Caco-2 (cell line): ENCODE results near the gene FCHSD1. TPM values are rescaled to one million over a fixed set of nuclear protein-coding genes. Genes with fewer than 3 reads are reported as not detected.

Experiments used
- BruUV-seq: library from RNA; stranded (reverse); fragments of 400-500 nt; replicated peaks from 2 replicates; lab custom pipeline; 2021; lab: Mats Ljungman, UMichigan
- CTCF ChIA-PET: fragments of 300-600 bp; sonication (Branson Sonifier 250); formaldehyde crosslinking; loops from one replicate; lab custom pipeline; 2022; ENCODE audit warnings: antibody characterized with exemption; lab: Charles Lee
- POLR2A ChIA-PET: fragments of 300-600 bp; sonication (Branson Sonifier 250); formaldehyde crosslinking; loops from one replicate; lab custom pipeline; 2022; ENCODE audit warnings: antibody characterized with exemption; lab: Charles Lee
- DNase-seq, 2 experiments: peaks; one replicate each; pipeline versions ENCODE4 v3.0.0 to v3.0.0-alpha.2; 2020 to 2022
- H3K27me3 ChIP-seq: replicated peaks from 2 replicates; pipeline ENCODE4 v1.6.0; 2011; ENCODE audit warnings: low read length; ENCODE audit not compliant: control insufficient read depth, insufficient read depth
- H3K36me3 ChIP-seq: 2 replicates; pipeline ENCODE4 v1.5.1; 2011; ENCODE audit warnings: low read length; ENCODE audit not compliant: control insufficient read depth, insufficient read depth
- H3K4me1 ChIP-seq: fragments of 250-450 bp; sonication (Bioruptor Pico); 2 replicates; pipeline ENCODE4 v1.5.1; 2020; ENCODE audit warnings: mild to moderate bottlenecking
- H3K4me3 ChIP-seq: 2 replicates; pipeline ENCODE4 v1.5.1; 2011; ENCODE audit warnings: low read depth, mild to moderate bottlenecking, control low read depth, low read length
- H3K9me3 ChIP-seq: fragments of 250-450 bp; sonication (Bioruptor Pico); 2 replicates; pipeline ENCODE4 v1.5.1; 2020; ENCODE audit warnings: mild to moderate bottlenecking, moderate library complexity
- H3K27ac Mint-ChIP-seq: one replicate; pipeline ENCODE4 v1.8.0; 2022; ENCODE audit warnings: mixed read lengths; ENCODE audit not compliant: unreplicated experiment
- H3K27me3 Mint-ChIP-seq: one replicate; pipeline ENCODE4 v1.8.0; 2022; ENCODE audit warnings: mixed read lengths; ENCODE audit not compliant: insufficient read depth, unreplicated experiment
- H3K36me3 Mint-ChIP-seq: one replicate; pipeline ENCODE4 v1.8.0; 2022; ENCODE audit warnings: mild to moderate bottlenecking, mixed read lengths; ENCODE audit not compliant: insufficient read depth, unreplicated experiment
- H3K4me1 Mint-ChIP-seq: one replicate; pipeline ENCODE4 v1.8.0; 2022; ENCODE audit warnings: low read depth, mixed read lengths; ENCODE audit not compliant: unreplicated experiment
- H3K4me3 Mint-ChIP-seq: one replicate; pipeline ENCODE4 v1.8.0; 2022; ENCODE audit warnings: mild to moderate bottlenecking, moderate library complexity, mixed read lengths; ENCODE audit not compliant: unreplicated experiment
- H3K9me3 Mint-ChIP-seq: one replicate; pipeline ENCODE4 v1.8.0; 2022; ENCODE audit warnings: mixed read lengths; ENCODE audit not compliant: unreplicated experiment
- intact Hi-C: fragments of 100-400 bp; cut with micrococcal nuclease; formaldehyde crosslinking; loops from one replicate; pipeline ENCODE4 v1.10.0; 2022; ENCODE audit not compliant: unreplicated experiment
- total RNA-seq: library from RNA; stranded (reverse); gene quantifications from 2 replicates; pipeline ENCODE4 v1.2.3, GENCODE V29; 2022
- TF ChIP-seq, protein P1 (sequence below), 2 experiments: fragments of 200-600 bp in 1 of 2; IDR thresholded peaks; 1 replicate in 1 of 2; 2 replicates in 1 of 2; pipeline versions ENCODE4 v1.5.1 to v1.8.0; 2011 to 2022; ENCODE audit warnings: antibody characterized with exemption in 1 of 2, control low read depth in 1 of 2, inconsistent platforms in 1 of 2, low read depth in 1 of 2, low read length in 1 of 2, mild to moderate bottlenecking in 1 of 2, moderate library complexity in 1 of 2; ENCODE audit not compliant: insufficient read depth in 1 of 2, severe bottlenecking in 1 of 2, unreplicated experiment in 1 of 2

Gene FCHSD1
- total RNA-seq, 1 experiment from 2014 or later, result 25.0 TPM

DNA sequence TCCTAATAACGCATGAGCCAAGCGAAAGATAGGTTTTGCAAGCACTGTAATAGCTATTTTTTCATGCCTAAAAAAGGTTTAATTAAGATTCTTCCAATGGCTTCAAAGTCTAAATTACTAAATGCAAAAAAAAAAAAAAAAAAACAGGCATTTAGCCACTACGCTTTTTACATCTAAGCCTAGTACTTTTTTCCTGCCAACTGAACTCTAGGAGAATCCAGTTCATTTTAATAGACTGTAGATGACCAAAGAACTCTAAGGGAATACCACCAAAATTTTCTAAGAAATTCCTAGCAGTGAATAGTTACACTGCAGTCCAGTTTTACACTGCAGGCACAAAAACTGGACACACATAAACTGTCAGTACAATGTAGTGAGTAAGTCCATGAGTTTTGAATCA lies 42.2 kb downstream of the FCHSD1 start:
- CTCF ChIA-PET, result interaction anchor here (0.6 to 3.0 kb wide), 4 partner anchors 10 to 270 kb away, joined by 4 to 20 read pairs (median 4); partner anchors contain the start of gene DIAPH1
- H3K36me3 Mint-ChIP-seq, result peaks cover 30% of the 10 kb centered on the region
- H3K4me1 Mint-ChIP-seq, result peaks cover 47% of the 10 kb centered on the region
- no TSS peak for BruUV-seq
- Histone ChIP-seq H3K36me3 (no peaks in the 10 kb centered on the region), H3K4me3 (no peak overlapping the region; the same call in 1 of the 2 replicates), H3K9me3 (no peaks in the 10 kb centered on the region), H3K4me1 (peaks cover 47% of the 10 kb centered on the region), H3K27me3 (no peaks in the 10 kb centered on the region)
- no peak overlapping the region for H3K4me3 Mint-ChIP-seq
- POLR2A ChIA-PET, result no interaction called here
- DNase-seq, result no peak
- TF ChIP-seq, protein P1, sequence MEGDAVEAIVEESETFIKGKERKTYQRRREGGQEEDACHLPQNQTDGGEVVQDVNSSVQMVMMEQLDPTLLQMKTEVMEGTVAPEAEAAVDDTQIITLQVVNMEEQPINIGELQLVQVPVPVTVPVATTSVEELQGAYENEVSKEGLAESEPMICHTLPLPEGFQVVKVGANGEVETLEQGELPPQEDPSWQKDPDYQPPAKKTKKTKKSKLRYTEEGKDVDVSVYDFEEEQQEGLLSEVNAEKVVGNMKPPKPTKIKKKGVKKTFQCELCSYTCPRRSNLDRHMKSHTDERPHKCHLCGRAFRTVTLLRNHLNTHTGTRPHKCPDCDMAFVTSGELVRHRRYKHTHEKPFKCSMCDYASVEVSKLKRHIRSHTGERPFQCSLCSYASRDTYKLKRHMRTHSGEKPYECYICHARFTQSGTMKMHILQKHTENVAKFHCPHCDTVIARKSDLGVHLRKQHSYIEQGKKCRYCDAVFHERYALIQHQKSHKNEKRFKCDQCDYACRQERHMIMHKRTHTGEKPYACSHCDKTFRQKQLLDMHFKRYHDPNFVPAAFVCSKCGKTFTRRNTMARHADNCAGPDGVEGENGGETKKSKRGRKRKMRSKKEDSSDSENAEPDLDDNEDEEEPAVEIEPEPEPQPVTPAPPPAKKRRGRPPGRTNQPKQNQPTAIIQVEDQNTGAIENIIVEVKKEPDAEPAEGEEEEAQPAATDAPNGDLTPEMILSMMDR (IDR thresholded peaks at IDR 0.05; ENCODE audit: insufficient read depth in 1 of 2, low read depth in 1 of 2, low read length in 1 of 2, severe bottlenecking in 1 of 2, unreplicated experiment in 1 of 2), result no peak
- H3K27ac Mint-ChIP-seq, result peak overlapping the region; percentile 12
- intact Hi-C loops, result no loop called here
- no peaks in the 10 kb centered on the region for H3K9me3 Mint-ChIP-seq
- no peaks in the 10 kb centered on the region for H3K27me3 Mint-ChIP-seq

DNA sequence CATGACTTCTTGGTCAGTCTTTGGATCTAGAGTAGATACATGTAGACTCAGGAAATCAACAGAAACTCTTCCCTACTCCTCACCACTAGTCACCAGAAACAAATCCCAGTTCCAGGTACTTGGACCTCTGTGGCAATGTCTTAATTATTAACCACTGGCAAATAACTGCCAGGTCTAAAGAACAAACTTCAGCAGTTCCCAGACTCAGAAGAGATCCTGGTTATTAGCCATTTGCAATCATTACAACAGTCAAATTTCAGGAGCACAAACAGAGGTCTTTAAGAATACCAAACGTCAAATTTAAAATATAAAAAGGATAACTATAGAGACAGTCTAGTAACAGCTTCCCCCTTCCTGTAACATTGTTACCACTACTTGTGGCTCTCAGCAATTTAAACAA lies 42.7 kb downstream of the FCHSD1 start:
- Mint-ChIP-seq H3K27me3 (no peaks in the 10 kb centered on the region), H3K4me1 (peaks cover 47% of the 10 kb centered on the region), H3K36me3 (peaks cover 30% of the 10 kb centered on the region), H3K4me3 (peak overlapping the region; percentile 50), H3K9me3 (no peaks in the 10 kb centered on the region), H3K27ac (peak overlapping the region; percentile 86)
- ChIA-PET POLR2A (interaction anchor here (1.0 kb wide), 2 partner anchors 10 to 17 kb away, joined by 3 to 6 read pairs; partner anchors contain the start of gene DIAPH1), CTCF (interaction anchor here (0.6 to 3.0 kb wide), 4 partner anchors 10 to 271 kb away, joined by 4 to 20 read pairs (median 4); partner anchors contain the start of gene DIAPH1)
- intact Hi-C loops, result loop anchor here (1.0 kb wide), 2 partner anchors 10 to 16 kb away; partner anchors contain the start of gene DIAPH1
- Histone ChIP-seq H3K36me3 (no peaks in the 10 kb centered on the region), H3K9me3 (no peaks in the 10 kb centered on the region), H3K27me3 (no peaks in the 10 kb centered on the region), H3K4me3 (no peak overlapping the region; the same call in 1 of the 2 replicates), H3K4me1 (peaks cover 49% of the 10 kb centered on the region)
- peak in 1 of 2 experiments; percentile 59 for DNase-seq
- TF ChIP-seq, protein P1 (IDR thresholded peaks at IDR 0.05; ENCODE audit: insufficient read depth in 1 of 2, low read depth in 1 of 2, low read length in 1 of 2, severe bottlenecking in 1 of 2, unreplicated experiment in 1 of 2), result no peak
- BruUV-seq, result no TSS peak

- Mint-ChIP-seq H3K9me3 (no peaks in the 10 kb centered on the region), H3K36me3 (peaks cover 24% of the 10 kb centered on the region), H3K27ac (peak overlapping the region; percentile 86), H3K4me1 (peaks cover 42% of the 10 kb centered on the region), H3K27me3 (no peaks in the 10 kb centered on the region), H3K4me3 (peak overlapping the region; percentile 50)
- no peaks in the 10 kb centered on the region for H3K9me3 ChIP-seq
- no peaks in the 10 kb centered on the region for H3K36me3 ChIP-seq
- CTCF ChIA-PET, result interaction anchor here (3.0 kb wide), 1 partner anchor 16 kb away, joined by 20 read pairs; no protein-coding TSS in a partner anchor
- no TSS peak for BruUV-seq
- H3K4me3 ChIP-seq, result no peak overlapping the region
- peaks cover 46% of the 10 kb centered on the region for H3K4me1 ChIP-seq
- no peak for DNase-seq
- TF ChIP-seq, protein P1 (IDR thresholded peaks at IDR 0.05; ENCODE audit: insufficient read depth in 1 of 2, low read depth in 1 of 2, low read length in 1 of 2, severe bottlenecking in 1 of 2, unreplicated experiment in 1 of 2), result no peak
- POLR2A ChIA-PET, result interaction anchor here (0.6 to 1.0 kb wide), 3 partner anchors 11 to 699 kb away, joined by 3 to 6 read pairs (median 5); partner anchors contain the start of gene DIAPH1
- H3K27me3 ChIP-seq, result no peaks in the 10 kb centered on the region
- intact Hi-C loops, result loop anchor here (1.0 kb wide), 2 partner anchors 10 to 16 kb away; partner anchors contain the start of gene DIAPH1
These were observed 43.2 kb downstream of the FCHSD1 start for GRCh38 chr5:141608046-141608445.
